Amygdala (tissue), 56 donors: ENCODE measurements around the gene KIR2DL3.
"Not testable (repeated sequence)": the region's sequence is repeated elsewhere in the genome, so short reads cannot be mapped to it uniquely, and the experiment has no call there.

Source experiments
- DNase-seq, 56 donors: peaks; one replicate each; lab custom pipeline; 2025; lab: John Stamatoyannopoulos, UW

The KIR2DL3 gene

GRCh38 chr19:54738306-54738705, at the start of gene KIR2DL3:
TSS of gene KIR2DL3 (plus strand) at chr19:54738513. CDS start at chr19:54738546, 33 bp downstream.
- not testable (repeated sequence) for DNase-seq

GRCh38 chr19:54691582-54692297, 46.6 kb upstream of the KIR2DL3 start:
- DNase-seq, result no peak

GRCh38 chr19:54692298-54692615, 46.1 kb upstream of the KIR2DL3 start:
- DNase-seq, result no peak

- DNase-seq, result no peak
Observed at GRCh38 chr19:54694648-54695047, 43.7 kb upstream of the KIR2DL3 start.

GRCh38 chr19:54696117-54696548, 42.2 kb upstream of the KIR2DL3 start:
- DNase-seq, result no peak

- no peak for DNase-seq
Observed at GRCh38 chr19:54696766-54697165, 41.5 kb upstream of the KIR2DL3 start.

- DNase-seq, result not testable (repeated sequence)
Observed at GRCh38 chr19:54697716-54698115, 40.6 kb upstream of the KIR2DL3 start.

GRCh38 chr19:54704928-54705327, 33.4 kb upstream of the KIR2DL3 start:
- no peak for DNase-seq

GRCh38 chr19:54707962-54708361, 30.4 kb upstream of the KIR2DL3 start:
- DNase-seq, result no peak

- no peak for DNase-seq
Observed at GRCh38 chr19:54708781-54709180, 29.5 kb upstream of the KIR2DL3 start.

- no peak for DNase-seq
Observed at GRCh38 chr19:54709212-54709948, 28.9 kb upstream of the KIR2DL3 start.

- not testable (repeated sequence) for DNase-seq
Observed at GRCh38 chr19:54709956-54710355, 28.4 kb upstream of the KIR2DL3 start.

GRCh38 chr19:54724142-54724541, 14.2 kb upstream of the KIR2DL3 start, which contains the start of gene KIR3DL3:
TSS of gene KIR3DL3 (plus strand) at chr19:54724442. CDS start at chr19:54724497, 55 bp downstream.
- DNase-seq, result no peak

GRCh38 chr19:54724644-54725043, 13.7 kb upstream of the KIR2DL3 start:
- DNase-seq, result no peak

- DNase-seq, result no peak
Observed at GRCh38 chr19:54725321-54725720, 13.0 kb upstream of the KIR2DL3 start.

- no peak for DNase-seq
Observed at GRCh38 chr19:54727562-54727961, 10.8 kb upstream of the KIR2DL3 start.

- DNase-seq, result no peak
Observed at GRCh38 chr19:54728167-54728566, 10.1 kb upstream of the KIR2DL3 start.

GRCh38 chr19:54729416-54730188, 8.7 kb upstream of the KIR2DL3 start:
- DNase-seq, result no peak

GRCh38 chr19:54731191-54731590, 7.1 kb upstream of the KIR2DL3 start:
- DNase-seq, result no peak

GRCh38 chr19:54738715-54739114, 402 bp downstream of the KIR2DL3 start:
- no peak for DNase-seq
